Measurements from ENCODE around the gene ITGB3. TPM values are rescaled to one million over a fixed set of nuclear protein-coding genes. Genes with fewer than 3 reads are reported as not detected.

The ITGB3 gene
- total RNA-seq, 1 experiment from 2014 or later, result not detected

DNA sequence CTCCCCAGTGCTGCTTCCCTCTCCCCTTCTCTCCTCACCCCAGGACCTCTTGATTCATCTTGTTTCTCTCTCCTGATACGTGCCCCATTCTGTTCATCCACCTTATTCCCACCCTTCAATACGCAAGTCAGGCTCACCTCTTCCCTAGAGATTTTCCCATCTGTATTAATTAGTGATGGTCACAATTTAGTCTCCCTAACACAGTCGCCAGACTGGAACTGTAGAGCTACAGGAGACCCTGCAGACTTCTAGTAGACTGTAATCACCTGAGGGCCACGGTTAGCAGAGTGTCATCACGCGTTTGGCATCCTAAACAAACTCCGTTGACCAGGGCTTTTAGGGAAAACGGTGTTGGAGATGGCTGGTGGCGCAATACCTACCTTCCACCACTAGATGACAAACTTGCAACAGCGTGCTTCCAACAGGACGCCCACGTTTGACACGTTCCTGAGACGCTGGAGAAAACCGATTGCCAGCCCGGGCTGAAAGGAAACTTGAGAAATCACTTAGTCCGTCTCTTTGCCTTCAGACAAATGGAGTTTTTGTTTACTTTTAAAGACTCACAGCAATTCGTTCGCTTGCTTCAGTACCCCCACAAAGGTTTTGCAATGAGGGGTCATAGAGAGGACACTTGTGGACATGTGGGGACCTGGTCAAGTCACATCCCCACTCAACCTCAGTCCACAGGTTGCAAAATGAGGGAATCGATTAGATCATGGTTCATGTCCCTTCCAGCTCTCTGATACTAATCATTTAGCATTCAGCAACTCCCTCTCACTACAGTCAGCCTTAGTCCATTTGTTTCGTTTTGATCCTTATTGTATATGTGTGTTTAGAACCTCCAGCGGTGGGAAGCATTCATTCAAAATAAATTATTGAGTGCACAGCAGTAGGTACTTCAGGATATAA, 23.8 kb upstream of the ITGB3 start (continued):
- TF ChIP-seq, protein P1, sequence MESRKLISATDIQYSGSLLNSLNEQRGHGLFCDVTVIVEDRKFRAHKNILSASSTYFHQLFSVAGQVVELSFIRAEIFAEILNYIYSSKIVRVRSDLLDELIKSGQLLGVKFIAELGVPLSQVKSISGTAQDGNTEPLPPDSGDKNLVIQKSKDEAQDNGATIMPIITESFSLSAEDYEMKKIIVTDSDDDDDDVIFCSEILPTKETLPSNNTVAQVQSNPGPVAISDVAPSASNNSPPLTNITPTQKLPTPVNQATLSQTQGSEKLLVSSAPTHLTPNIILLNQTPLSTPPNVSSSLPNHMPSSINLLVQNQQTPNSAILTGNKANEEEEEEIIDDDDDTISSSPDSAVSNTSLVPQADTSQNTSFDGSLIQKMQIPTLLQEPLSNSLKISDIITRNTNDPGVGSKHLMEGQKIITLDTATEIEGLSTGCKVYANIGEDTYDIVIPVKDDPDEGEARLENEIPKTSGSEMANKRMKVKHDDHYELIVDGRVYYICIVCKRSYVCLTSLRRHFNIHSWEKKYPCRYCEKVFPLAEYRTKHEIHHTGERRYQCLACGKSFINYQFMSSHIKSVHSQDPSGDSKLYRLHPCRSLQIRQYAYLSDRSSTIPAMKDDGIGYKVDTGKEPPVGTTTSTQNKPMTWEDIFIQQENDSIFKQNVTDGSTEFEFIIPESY (IDR thresholded peaks at IDR 0.05; ENCODE audit: extremely low read depth, insufficient replicate concordance, low read length), result no peak
- TF ChIP-seq EZH2phosphoT487 (IDR thresholded peaks at IDR 0.05; ENCODE audit: borderline replicate concordance) (no peak), POLR2A (IDR thresholded peaks at IDR 0.05; ENCODE audit: borderline replicate concordance, extremely low read depth, insufficient read depth, insufficient read length) (no peak), SIN3A (IDR thresholded peaks at IDR 0.05; ENCODE audit: low read depth) (no peak), ATF3 (IDR thresholded peaks at IDR 0.05) (no peak), ZFX (IDR thresholded peaks at IDR 0.05) (no peak), POLR2AphosphoS5 (IDR thresholded peaks at IDR 0.05; ENCODE audit: low read depth, low read length) (peak; percentile 36; the same call in 1 of the 2 replicates), EZH2 (IDR thresholded peaks at IDR 0.05) (no peak), TCF7L2 (IDR thresholded peaks at IDR 0.05; ENCODE audit: borderline replicate concordance, extremely low read depth, insufficient read depth, insufficient read length) (no peak), EGR1 (IDR thresholded peaks at IDR 0.05; ENCODE audit: low read depth) (peak; percentile 98), CTCF (IDR thresholded peaks at IDR 0.05 in 2 of 3, conservative IDR thresholded peaks at IDR 0.05 in 1 of 3; ENCODE audit: borderline replicate concordance in 1 of 3, insufficient read depth in 1 of 3, low read depth in 2 of 3, low read length in 2 of 3) (peak; percentile 97 to 100 (median 99)), RAD21 (IDR thresholded peaks at IDR 0.05; ENCODE audit: low read depth) (peak; percentile 100), FOSL1 (IDR thresholded peaks at IDR 0.05; ENCODE audit: low read depth) (no peak), JUND (IDR thresholded peaks at IDR 0.05) (no peak)
- TF ChIP-seq, protein P2, sequence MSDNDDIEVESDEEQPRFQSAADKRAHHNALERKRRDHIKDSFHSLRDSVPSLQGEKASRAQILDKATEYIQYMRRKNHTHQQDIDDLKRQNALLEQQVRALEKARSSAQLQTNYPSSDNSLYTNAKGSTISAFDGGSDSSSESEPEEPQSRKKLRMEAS (IDR thresholded peaks at IDR 0.05), result peak; percentile 90

Data from HCT116 (cell line).